Fibroblast of the aortic adventitia (primary cell): ENCODE data around the gene FAM193A. TPM values are rescaled to one million over a fixed set of nuclear protein-coding genes. Genes with fewer than 3 reads are reported as not detected.
A peak's percentile ranks its signal among the peaks of the same experiment; 100 is the strongest.

Source experiments
- DNase-seq: peaks from one replicate; pipeline ENCODE4 v3.0.0-alpha.2; 2010; ENCODE audit warnings: low read depth
- H3K4me3 ChIP-seq: 2 replicates; pipeline ENCODE4 v1.5.1; 2011; ENCODE audit warnings: low read depth, mild to moderate bottlenecking, control low read depth, low read length, moderate library complexity
- CTCF ChIP-seq: IDR thresholded peaks from 2 replicates; pipeline ENCODE4 v1.5.1; 2011; ENCODE audit warnings: mild to moderate bottlenecking, low read length, control low read depth, inconsistent platforms; ENCODE audit not compliant: insufficient read depth
- total RNA-seq: library from RNA; depleted of rRNA; stranded (reverse); fragments of >200 nt; gene quantifications from 2 replicates; pipeline ENCODE4 v1.2.3, GENCODE V29; 2012; ENCODE audit warnings: low replicate concordance

Gene FAM193A
- 17.4 and 38.7 TPM in 2 replicates for total RNA-seq

- no peak for TF ChIP-seq CTCF
- peak within 1 kb of the TSS; percentile 78 for H3K4me3 ChIP-seq
- DNase-seq = peak; percentile 99
These were observed at the start of gene FAM193A for GRCh38 chr4:2536193-2537010. Gene FAM193A, plus strand, starts transcription at chr4:2536647. Its CDS starts 269 bp downstream, at chr4:2536916.

GRCh38 chr4:2486981-2487380 lies 49.5 kb upstream of the FAM193A start:
- TF ChIP-seq CTCF = no peak
- DNase-seq = no peak
- H3K4me3 ChIP-seq = no peak overlapping the region

GRCh38 chr4:2487632-2488031 lies 48.8 kb upstream of the FAM193A start:
- DNase-seq = no peak
- H3K4me3 ChIP-seq = no peak overlapping the region
- no peak for TF ChIP-seq CTCF

GRCh38 chr4:2489081-2489805 lies 47.2 kb upstream of the FAM193A start:
- DNase-seq = no peak
- TF ChIP-seq CTCF = no peak
- no peak overlapping the region for H3K4me3 ChIP-seq

GRCh38 chr4:2489841-2490552 lies 46.5 kb upstream of the FAM193A start:
- TF ChIP-seq CTCF = no peak
- peak; percentile 65 for DNase-seq
- H3K4me3 ChIP-seq = no peak overlapping the region

- H3K4me3 ChIP-seq = no peak overlapping the region
- no peak for TF ChIP-seq CTCF
- no peak for DNase-seq
These were observed 43.5 kb upstream of the FAM193A start for GRCh38 chr4:2492970-2493369.
